Measurements from ENCODE around the gene MYO5B.
"Not testable (repeated sequence)": the region's sequence is repeated elsewhere in the genome, so short reads cannot be mapped to it uniquely, and the experiment has no call there.

MYO5B gene

DNA sequence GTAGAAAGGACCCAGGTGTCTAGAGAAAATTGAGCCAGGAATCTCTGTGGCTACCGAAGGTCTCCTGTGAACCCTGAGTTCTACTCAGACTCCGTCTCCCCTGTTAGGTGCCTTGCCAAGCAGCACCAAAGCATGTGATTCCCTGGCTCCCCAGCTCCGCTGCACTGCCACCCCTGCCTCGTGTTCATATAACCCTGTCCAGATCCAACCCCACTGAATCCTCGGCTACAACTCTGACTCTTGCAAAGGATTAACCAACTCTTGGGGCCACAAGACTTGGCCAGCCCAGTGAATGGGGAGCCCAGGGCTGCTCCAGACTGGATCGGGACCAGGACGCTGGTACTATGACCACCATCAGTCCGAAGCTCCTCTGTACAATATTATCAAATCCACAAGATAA is 344.3 kb downstream of the MYO5B start:
- no peak for DNase-seq (ENCODE audit: low spot score)

DNA sequence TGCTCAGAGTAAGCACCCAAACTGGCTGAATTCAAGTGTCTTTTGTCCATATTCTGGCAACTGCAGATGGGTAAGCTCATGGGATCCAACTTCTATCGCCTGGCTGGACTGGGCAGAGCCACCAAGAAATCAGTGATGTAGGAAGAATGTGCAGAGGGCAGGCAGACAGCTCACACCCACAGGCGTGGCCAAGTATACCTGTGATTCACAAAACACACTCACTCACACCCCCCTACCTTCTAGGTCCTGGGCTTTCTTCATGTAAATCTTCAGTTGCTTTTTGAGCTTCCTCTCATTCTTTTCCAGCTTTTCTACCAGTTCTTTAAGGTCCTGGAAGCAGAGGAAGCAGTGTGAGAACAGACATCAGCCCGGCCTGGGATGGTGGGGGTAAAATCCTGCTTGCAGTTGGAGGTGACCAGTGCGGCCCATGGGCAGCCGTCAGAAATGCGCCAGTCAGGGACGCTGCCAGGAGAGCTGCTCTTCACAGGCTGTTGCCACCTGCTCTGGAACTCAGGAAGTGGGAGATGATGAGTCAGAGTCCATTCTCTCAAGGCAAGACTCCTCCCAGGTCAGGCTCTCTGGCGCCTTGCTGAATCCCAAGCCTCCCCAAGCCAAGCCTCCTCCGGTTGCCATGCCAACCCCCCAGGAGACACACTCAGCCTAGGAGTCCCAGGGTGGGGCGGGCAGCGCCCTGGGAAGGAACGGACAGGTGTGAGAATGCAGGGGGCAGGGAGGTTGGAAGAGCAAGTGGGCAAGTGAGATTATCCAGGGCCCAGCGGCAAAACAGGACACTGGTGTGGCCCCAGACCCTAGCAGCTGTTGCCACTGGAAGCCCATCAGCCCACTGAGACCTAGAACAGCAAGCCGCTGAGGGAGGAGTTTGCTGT is 345.4 kb downstream of the MYO5B start:
- no peak for DNase-seq (ENCODE audit: low spot score)

DNA sequence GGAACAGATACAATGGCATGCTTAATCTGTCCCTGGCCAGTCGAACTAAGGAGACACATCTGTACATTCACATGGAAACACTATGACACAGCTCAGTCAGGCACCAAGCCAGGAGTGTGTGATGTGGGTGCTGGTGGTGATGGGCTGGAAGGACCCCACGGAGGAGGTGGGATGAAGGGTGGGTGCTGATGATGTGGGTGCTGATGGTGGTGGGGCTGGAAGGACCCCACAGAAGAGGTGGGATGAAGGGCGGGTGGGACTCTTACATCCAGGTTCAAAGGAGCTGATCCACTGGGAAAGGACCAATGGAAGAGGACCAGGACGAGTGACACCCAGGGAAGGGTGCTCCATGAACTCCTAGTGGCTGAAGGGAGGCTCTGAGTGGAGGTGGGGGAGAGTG is 346.8 kb downstream of the MYO5B start:
- no peak for DNase-seq (ENCODE audit: low spot score)

DNA sequence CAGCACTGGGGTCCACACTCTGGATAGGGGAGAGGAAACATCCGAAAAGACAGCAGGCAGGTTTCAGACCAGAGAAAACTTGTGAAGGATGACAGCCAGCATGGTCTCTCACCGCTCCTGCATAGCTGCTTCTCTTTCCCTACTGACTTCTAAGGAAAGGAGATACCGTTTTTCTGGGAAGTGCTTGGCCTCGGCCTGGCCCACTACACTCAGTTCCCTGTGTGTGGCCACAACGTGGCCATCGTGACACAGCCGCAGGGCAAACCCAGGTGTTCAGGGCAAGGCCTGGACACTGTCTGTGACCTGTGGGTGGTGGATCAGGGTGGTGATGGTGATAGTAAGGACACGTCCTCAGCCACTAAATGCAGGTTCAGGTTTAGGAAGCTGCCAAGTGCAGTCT is 347.4 kb downstream of the MYO5B start:
- DNase-seq (ENCODE audit: low spot score), result no peak

- DNase-seq (ENCODE audit: low spot score), result no peak
These were observed 348.1 kb downstream of the MYO5B start for GRCh38 chr18:49846718-49847470.

GRCh38 chr18:49846361-49846662 is 348.6 kb downstream of the MYO5B start:
- DNase-seq (ENCODE audit: low spot score), result no peak

DNA sequence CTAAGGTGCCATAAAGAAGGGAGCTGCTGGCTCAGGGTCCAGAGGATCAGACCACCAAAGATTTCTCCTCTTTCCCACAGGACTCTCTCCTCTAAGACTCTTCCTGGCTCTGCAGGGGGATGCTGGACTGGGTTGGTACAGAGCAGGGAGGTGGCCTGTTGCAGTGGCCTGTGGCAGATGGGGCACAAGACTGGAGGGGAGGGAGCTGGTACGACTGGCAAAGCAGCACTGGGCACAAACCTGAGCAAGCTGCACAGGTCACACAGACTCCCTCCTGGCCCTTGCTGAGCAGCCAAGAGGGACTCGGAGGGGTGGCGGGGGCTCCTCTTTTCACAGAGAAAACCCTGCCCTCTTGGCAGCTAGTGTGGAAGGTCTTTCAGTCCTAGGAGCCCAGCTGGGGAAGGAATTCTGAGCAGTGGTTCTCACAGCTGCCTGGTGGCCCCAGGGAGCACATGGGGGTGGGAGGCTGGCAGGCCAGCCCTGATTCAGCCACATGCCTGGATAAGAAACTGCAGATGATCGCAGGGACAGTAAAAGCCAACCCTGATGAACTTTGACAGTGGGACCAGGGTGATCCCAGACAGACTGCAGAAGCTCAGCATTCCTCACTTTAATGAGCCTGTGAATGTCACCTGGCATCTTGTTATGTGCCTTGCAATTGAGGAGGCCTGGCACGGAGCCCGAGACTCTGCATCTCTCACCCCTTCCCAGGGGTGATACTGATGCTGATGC is 349.2 kb downstream of the MYO5B start:
- no peak for DNase-seq (ENCODE audit: low spot score)

- no peak for DNase-seq (ENCODE audit: low spot score)
These were observed 350.0 kb downstream of the MYO5B start for GRCh38 chr18:49844903-49845302.

- DNase-seq (ENCODE audit: low spot score), result no peak
These were observed 350.9 kb downstream of the MYO5B start for GRCh38 chr18:49843778-49844625.

GRCh38 chr18:49843131-49843530 is 351.8 kb downstream of the MYO5B start:
- DNase-seq (ENCODE audit: low spot score), result no peak

- DNase-seq (ENCODE audit: low spot score), result no peak
These were observed 352.3 kb downstream of the MYO5B start for GRCh38 chr18:49842656-49843055.

DNA sequence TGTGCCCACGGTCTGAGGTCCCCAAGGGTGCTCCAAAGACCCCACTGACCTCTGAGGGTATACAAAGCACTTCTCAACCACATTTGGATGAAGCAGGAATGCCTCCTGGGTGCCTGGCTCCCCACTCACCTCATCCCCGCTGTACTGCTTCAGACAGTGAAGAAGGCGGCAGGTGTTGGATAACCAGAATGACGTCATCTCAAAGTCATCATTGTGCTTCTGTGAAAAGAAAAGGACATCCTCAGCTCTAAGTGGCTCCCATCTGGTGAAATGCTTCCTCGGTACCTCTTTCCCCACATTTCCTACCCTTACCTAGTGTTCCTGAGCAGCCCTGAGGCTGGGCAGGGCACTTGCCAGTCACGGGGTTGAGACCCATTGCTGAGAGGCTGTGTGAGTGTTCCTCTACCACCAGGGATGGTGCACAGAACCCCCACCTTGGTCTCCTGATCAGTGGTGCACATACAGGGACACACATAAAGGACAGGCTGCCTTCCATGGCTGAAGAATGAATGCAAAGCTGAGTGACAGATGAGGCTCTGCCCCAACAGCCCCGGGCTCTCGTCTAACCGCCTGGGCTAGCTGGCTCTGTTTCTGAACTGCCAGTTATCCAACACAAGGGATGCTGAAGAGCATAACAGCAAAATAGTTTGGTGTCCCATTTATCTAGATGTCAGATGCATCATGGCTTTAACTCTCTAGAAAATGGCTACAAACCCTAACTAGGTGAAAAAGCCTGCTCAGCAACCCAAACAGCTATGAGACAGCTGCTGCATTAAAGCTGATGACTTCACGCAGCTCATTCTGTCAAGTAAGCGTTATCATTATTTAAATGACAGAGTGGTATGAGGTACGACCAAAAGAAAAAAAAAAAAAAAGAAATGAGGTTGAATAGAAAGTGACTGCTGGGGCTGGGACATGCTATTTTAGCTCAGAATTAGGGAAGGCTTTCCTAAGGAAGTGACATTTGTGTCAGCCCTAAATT is 353.4 kb downstream of the MYO5B start:
- DNase-seq (ENCODE audit: low spot score), result no peak

DNA sequence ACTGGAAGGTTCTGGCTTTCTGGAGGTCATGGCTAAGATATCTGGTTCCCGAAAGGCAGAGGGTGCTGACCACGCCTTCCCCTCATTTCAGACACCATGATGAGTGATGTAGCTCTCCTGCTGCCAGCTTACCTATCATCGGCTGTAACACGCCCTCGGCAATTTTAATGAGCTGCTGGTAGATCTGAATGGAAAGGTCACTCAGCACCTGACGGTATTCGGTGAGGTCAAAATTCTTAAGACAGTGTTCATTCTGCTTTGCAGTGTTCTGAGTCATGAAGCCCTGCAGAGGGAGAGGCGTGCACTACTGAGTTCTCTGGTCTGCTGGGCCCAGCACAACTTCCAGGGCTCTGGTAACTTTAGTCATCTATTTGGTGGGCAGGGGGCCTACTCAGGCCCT is 355.9 kb downstream of the MYO5B start:
- DNase-seq (ENCODE audit: low spot score), result no peak

GRCh38 chr18:49838381-49838780 is 356.6 kb downstream of the MYO5B start:
- no peak for DNase-seq (ENCODE audit: low spot score)

GRCh38 chr18:49837889-49838288 is 357.1 kb downstream of the MYO5B start:
- DNase-seq (ENCODE audit: low spot score), result no peak

DNA sequence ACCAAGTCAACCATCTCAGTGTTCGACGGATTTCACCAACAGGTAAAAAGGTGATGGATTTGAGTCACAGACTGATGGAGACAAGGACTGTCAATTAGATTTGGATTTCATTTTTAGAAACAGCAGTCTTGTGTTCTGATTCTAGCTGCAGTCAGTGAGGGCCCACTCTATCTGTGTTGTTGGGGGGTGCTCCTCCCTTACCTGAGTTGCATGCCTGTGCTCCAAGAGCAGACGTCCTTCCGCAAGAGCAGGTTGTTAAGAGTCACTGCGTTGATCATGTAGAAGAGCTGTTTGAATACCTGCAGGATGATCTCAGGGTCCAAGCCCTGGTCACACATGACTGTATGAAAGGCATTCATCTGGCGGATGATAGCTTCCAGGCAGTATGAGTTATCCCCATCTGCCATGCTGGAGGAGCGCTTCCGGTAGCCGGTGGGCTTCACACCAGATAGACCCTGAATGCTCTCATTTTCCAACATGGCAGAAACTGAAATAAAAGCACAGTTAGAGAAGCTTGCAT is 357.6 kb downstream of the MYO5B start:
- DNase-seq (ENCODE audit: low spot score), result not testable (repeated sequence)

DNA sequence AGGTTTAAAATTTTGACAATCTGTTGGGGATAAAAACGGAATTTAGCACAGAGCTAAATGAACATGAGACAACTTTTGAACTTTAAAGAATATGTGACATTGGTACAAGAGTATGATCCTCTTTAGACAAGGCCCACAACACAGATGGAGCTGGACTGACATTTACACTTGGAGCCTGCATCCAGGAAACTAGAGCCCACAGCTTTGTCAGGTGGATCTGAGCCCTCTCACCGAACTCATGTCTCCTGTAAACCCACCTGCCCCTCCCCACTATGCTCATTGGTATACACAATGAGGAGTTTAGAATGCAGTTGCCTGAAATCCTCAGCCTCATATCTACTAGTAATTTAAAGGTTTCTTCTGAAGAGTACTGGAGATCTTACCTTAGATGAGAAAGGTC is 359.5 kb downstream of the MYO5B start:
- no peak for DNase-seq (ENCODE audit: low spot score)

GRCh38 chr18:49834258-49834657 is 360.7 kb downstream of the MYO5B start:
- DNase-seq (ENCODE audit: low spot score), result no peak

- no peak for DNase-seq (ENCODE audit: low spot score)
These were observed 361.1 kb downstream of the MYO5B start for GRCh38 chr18:49833814-49834213.

- DNase-seq (ENCODE audit: low spot score), result no peak
These were observed 362.7 kb downstream of the MYO5B start for GRCh38 chr18:49832221-49832647.

Data from germinal center (tissue), 1 donor.